Measurements from ENCODE around the gene ZMYND10. TPM values are rescaled to one million over a fixed set of nuclear protein-coding genes. Genes with fewer than 3 reads are reported as not detected.

The ZMYND10 gene
- total RNA-seq, 1 experiment from 2014 or later = 1.4 TPM

- no peak overlapping the region for H3K27ac Mint-ChIP-seq
- H2BK15ac ChIP-seq (ENCODE audit: low read depth, low read length) = no peak overlapping the region
- no peak overlapping the region for H3K56ac ChIP-seq (ENCODE audit: insufficient read length, low read depth, low read length)
- H3K14ac ChIP-seq (ENCODE audit: insufficient read depth, low read length) = no peak overlapping the region
- TF ChIP-seq CTCF (conservative IDR thresholded peaks at IDR 0.05) = no peak
- H3K36me3 Mint-ChIP-seq (ENCODE audit: insufficient read depth in 1 of 3, low read depth in 3 of 3) = no peaks in the 10 kb centered on the region; a peak in 3 of 7 replicates
- H2AFZ ChIP-seq (ENCODE audit: low read length) = no peak overlapping the region
- no peak overlapping the region for H2BK5ac ChIP-seq (ENCODE audit: insufficient read length, low read length)
- H3K27me3 Mint-ChIP-seq (ENCODE audit: low read depth) = peaks cover 76% of the 10 kb centered on the region
- WGBS (ENCODE audit: extremely low coverage, insufficient read length, low lambda C conversion rate) = no CpG with 5 or more reads among the region's 9 CpGs
- H4K91ac ChIP-seq (ENCODE audit: insufficient read length, low read depth, low read length) = no peak overlapping the region
- 0 out of 5 replicates have a peak overlapping the region, but pooled peaks of 1 of the 2 experiments have one; percentile 35 for H3K4me3 Mint-ChIP-seq
- H3K23ac ChIP-seq (ENCODE audit: insufficient read length, low read depth, low read length) = no peak overlapping the region
- no peak overlapping the region for H4K5ac ChIP-seq (ENCODE audit: insufficient read length, low read depth, low read length)
- H3K23me2 ChIP-seq (ENCODE audit: insufficient read length, low read depth, low read length, poor library complexity, severe bottlenecking) = peaks cover 27% of the 10 kb centered on the region
- H3K18ac ChIP-seq (ENCODE audit: insufficient read length, low read depth, low read length) = no peak overlapping the region
- H4K20me1 ChIP-seq (ENCODE audit: control insufficient read depth, insufficient read depth, insufficient read length) = no peaks in the 10 kb centered on the region
- H3K9ac ChIP-seq (ENCODE audit: extremely low read depth, insufficient read length, low read length) = no peak overlapping the region
- no peak overlapping the region for H3K4me2 ChIP-seq (ENCODE audit: insufficient read depth, insufficient read length, low read length)
- H2BK12ac ChIP-seq (ENCODE audit: insufficient read length, low read depth, low read length) = no peak overlapping the region
- no peaks in the 10 kb centered on the region for H3K9me3 ChIP-seq (ENCODE audit: control insufficient read depth, low read depth, low read length)
- H3K79me2 ChIP-seq (ENCODE audit: insufficient read depth, low read length) = no peaks in the 10 kb centered on the region
- no peak overlapping the region for H4K8ac ChIP-seq (replicated peaks; ENCODE audit: insufficient read length, low read depth, low read length)
- DNase-seq = no peak
- no peak overlapping the region for H2AK5ac ChIP-seq (ENCODE audit: insufficient read length, low read length)
- no peaks in the 10 kb centered on the region; a peak in 1 of 5 replicates for H3K9me3 Mint-ChIP-seq
- H3K4me1 ChIP-seq (ENCODE audit: insufficient read depth, low read length) = no peaks in the 10 kb centered on the region; the same call in 1 of the 2 replicates
- H3K4me1 Mint-ChIP-seq = peaks cover 21 to 30% of the 10 kb centered on the region in 2 experiments
- peaks cover 19% of the 10 kb centered on the region; the same call in 1 of the 2 replicates for H3K27me3 ChIP-seq (ENCODE audit: insufficient read depth, low read length)
- H2BK20ac ChIP-seq (ENCODE audit: low read depth, low read length, poor library complexity, severe bottlenecking) = no peak overlapping the region
- no peak overlapping the region for H3T11ph ChIP-seq (ENCODE audit: low read length)
- H3K79me1 ChIP-seq (ENCODE audit: insufficient read depth, low read depth, low read length, poor library complexity, severe bottlenecking) = no peaks in the 10 kb centered on the region
- no peak overlapping the region for H3K27ac ChIP-seq (ENCODE audit: insufficient read length, low read depth, low read length)
- no peak overlapping the region for H2BK120ac ChIP-seq (ENCODE audit: low read depth, low read length, poor library complexity, severe bottlenecking)
- no peak overlapping the region for H3K4ac ChIP-seq (ENCODE audit: low read depth, low read length)
Measured at GRCh38 chr3:50341537-50341936, 4.0 kb downstream of the ZMYND10 start.
